ENCODE data around the gene MRPS15. TPM values are rescaled to one million over a fixed set of nuclear protein-coding genes. Genes with fewer than 3 reads are reported as not detected.

Gene MRPS15
- total and polyA plus RNA-seq, 7 experiments from 2014 or later: 30.2 to 86.5 (median 38.9) TPM

GRCh38 chr1:36465731-36466369 lies 1.7 kb upstream of the MRPS15 start:
- peaks cover 4 to 22% (median 12%) of the 10 kb centered on the region in 3 experiments for H3K36me3 ChIP-seq (ENCODE audit: control insufficient read depth in 2 of 3, insufficient read depth in 3 of 3, low read length in 3 of 3)
- no peak for ATAC-seq
- no peaks in the 10 kb centered on the region for H3K27me3 ChIP-seq (ENCODE audit: control insufficient read depth in 2 of 2, insufficient read depth in 2 of 2, low read length in 2 of 2)
- ChIA-PET POLR2A (no interaction called here), CTCF (interaction anchor here (0.7 kb wide), 1 partner anchor 1095 kb away, joined by 3 read pairs; no protein-coding TSS in a partner anchor)
- H3K9me3 Mint-ChIP-seq: no peaks in the 10 kb centered on the region
- intact Hi-C loops (cut with micrococcal nuclease): loop anchor here (2.0 to 10.0 kb wide), 3 partner anchors 69 to 1129 kb away; partner anchors contain the start of genes AGO3 (in 1 of the 2), GNL2 (in 1 of the 2) and LSM10 (in 1 of the 2)
- DNase-seq: no peak
- peaks cover 5 to 11% (median 7%) of the 10 kb centered on the region in 5 donors for H3K36me3 Mint-ChIP-seq
- peaks cover 7 to 13% of the 10 kb centered on the region in 2 donors for H3K4me1 ChIP-seq (ENCODE audit: control insufficient read depth in 2 of 2, insufficient read depth in 2 of 2, low read length in 2 of 2)
- peak overlapping the region in 1 of 10 donors; percentile 58 for H3K4me3 Mint-ChIP-seq
- no peaks in the 10 kb centered on the region for H3K9me3 ChIP-seq (ENCODE audit: control insufficient read depth in 2 of 3, low read length in 3 of 3)
- peaks cover 9 to 42% (median 30%) of the 10 kb centered on the region in 7 donors for H3K4me1 Mint-ChIP-seq
- H3K4me3 ChIP-seq (ENCODE audit: low read length): no peak overlapping the region
- H3K27ac Mint-ChIP-seq: peak overlapping the region in 5 of 9 donors; percentile 28 to 98 (median 39)
- no peaks in the 10 kb centered on the region for H3K27me3 Mint-ChIP-seq
- no peak overlapping the region for H3K27ac ChIP-seq (ENCODE audit: low read depth, low read length)

- H3K4me3 ChIP-seq (ENCODE audit: low read length): peak overlapping the region; percentile 85
- POLR2A ChIA-PET: interaction anchor here (0.6 to 2.9 kb wide), 10 partner anchors 11 to 1272 kb away, joined by 3 to 28 read pairs (median 6); partner anchors contain the start of genes LSM10, OSCP1, SFPQ and SH3D21
- Mint-ChIP-seq H3K4me3 (peak overlapping the region; percentile 86 to 100 (median 97)), H3K9me3 (no peaks in the 10 kb centered on the region), H3K36me3 (peaks cover 5 to 19% (median 12%) of the 10 kb centered on the region in 5 donors), H3K4me1 (peaks cover 12 to 46% (median 36%) of the 10 kb centered on the region in 7 donors), H3K27me3 (no peaks in the 10 kb centered on the region), H3K27ac (peak overlapping the region; percentile 90 to 99 (median 98))
- intact Hi-C loops (cut with micrococcal nuclease): loop anchor here (1.0 to 10.0 kb wide), 11 partner anchors 14 to 1228 kb away; partner anchors contain the start of genes OSCP1 (in 2 of the 2), TRAPPC3 (in 2 of the 2), ADPRS (in 1 of the 2) and AGO3 (in 1 of the 2)
- peak overlapping the region; percentile 91 for H3K27ac ChIP-seq (ENCODE audit: low read depth, low read length)
- H3K36me3 ChIP-seq (ENCODE audit: control insufficient read depth in 2 of 3, insufficient read depth in 3 of 3, low read length in 3 of 3): peaks cover 7 to 31% (median 12%) of the 10 kb centered on the region in 3 experiments
- H3K4me1 ChIP-seq (ENCODE audit: control insufficient read depth in 2 of 2, insufficient read depth in 2 of 2, low read length in 2 of 2): peaks cover 7 to 13% of the 10 kb centered on the region in 2 donors
- DNase-seq: no peak
- peak; percentile 64 for ATAC-seq
- CTCF ChIA-PET: no interaction called here
- H3K9me3 ChIP-seq (ENCODE audit: control insufficient read depth in 2 of 3, low read length in 3 of 3): no peaks in the 10 kb centered on the region
- H3K27me3 ChIP-seq (ENCODE audit: control insufficient read depth in 2 of 2, insufficient read depth in 2 of 2, low read length in 2 of 2): no peaks in the 10 kb centered on the region
Observed at GRCh38 chr1:36464605-36465393, 615 bp upstream of the MRPS15 start.

GRCh38 chr1:36463463-36463802 lies 751 bp downstream of the MRPS15 start:
- no peaks in the 10 kb centered on the region for H3K9me3 ChIP-seq (ENCODE audit: control insufficient read depth in 2 of 3, low read length in 3 of 3)
- no peak for ATAC-seq
- peak overlapping the region; percentile 85 for H3K4me3 ChIP-seq (ENCODE audit: low read length)
- ChIA-PET CTCF (no interaction called here), POLR2A (interaction anchor here (1.3 to 2.9 kb wide), 6 partner anchors 9 to 239 kb away, joined by 3 to 28 read pairs (median 10); partner anchors contain the start of genes LSM10, OSCP1 and THRAP3)
- peaks cover 7 to 44% (median 12%) of the 10 kb centered on the region in 3 experiments for H3K36me3 ChIP-seq (ENCODE audit: control insufficient read depth in 2 of 3, insufficient read depth in 3 of 3, low read length in 3 of 3)
- H3K4me1 ChIP-seq (ENCODE audit: control insufficient read depth in 2 of 2, insufficient read depth in 2 of 2, low read length in 2 of 2): peaks cover 7 to 18% of the 10 kb centered on the region in 2 donors
- no peaks in the 10 kb centered on the region for H3K27me3 ChIP-seq (ENCODE audit: control insufficient read depth in 2 of 2, insufficient read depth in 2 of 2, low read length in 2 of 2)
- Mint-ChIP-seq H3K36me3 (peaks cover 9 to 27% (median 17%) of the 10 kb centered on the region in 5 donors), H3K27me3 (no peaks in the 10 kb centered on the region), H3K27ac (peak overlapping the region; percentile 90 to 99 (median 98)), H3K4me1 (peaks cover 22 to 60% (median 48%) of the 10 kb centered on the region in 7 donors), H3K4me3 (peak overlapping the region; percentile 86 to 100 (median 97)), H3K9me3 (no peaks in the 10 kb centered on the region)
- no peak for DNase-seq
- intact Hi-C loops (cut with micrococcal nuclease): loop anchor here (5.0 to 10.0 kb wide), 5 partner anchors 76 to 1131 kb away; partner anchors contain the start of genes AGO3 (in 1 of the 2), GNL2 (in 1 of the 2), STK40 (in 1 of the 2) and THRAP3 (in 1 of the 2)
- H3K27ac ChIP-seq (ENCODE audit: low read depth, low read length): peak overlapping the region; percentile 91

DNA sequence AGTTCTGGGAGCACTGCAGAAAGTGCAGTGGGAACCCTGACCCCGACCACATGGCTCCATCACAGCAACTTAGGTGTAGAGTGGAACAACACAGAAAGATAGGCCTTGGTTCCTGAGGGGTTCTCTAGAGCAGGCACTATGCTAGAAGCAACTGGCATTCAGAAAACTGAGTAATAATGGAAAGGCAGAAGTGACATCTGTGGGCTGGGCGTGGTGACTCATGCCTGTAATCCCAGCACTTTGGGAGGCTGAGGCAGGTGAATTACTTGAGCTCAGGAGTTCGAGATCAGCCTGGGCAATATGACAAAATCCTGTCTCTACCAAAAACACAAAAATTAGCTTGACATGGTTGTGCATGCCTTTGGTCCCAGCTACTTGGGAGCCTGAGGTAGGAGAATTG lies 5.3 kb downstream of the MRPS15 start:
- peaks cover 7 to 28% of the 10 kb centered on the region in 2 donors for H3K4me1 ChIP-seq (ENCODE audit: control insufficient read depth in 2 of 2, insufficient read depth in 2 of 2, low read length in 2 of 2)
- CTCF ChIA-PET: no interaction called here
- Mint-ChIP-seq H3K4me1 (peaks cover 29 to 65% (median 54%) of the 10 kb centered on the region in 7 donors), H3K27ac (peak overlapping the region; percentile 13 to 97 (median 67)), H3K36me3 (peaks cover 12 to 48% (median 33%) of the 10 kb centered on the region in 5 donors), H3K4me3 (peak overlapping the region in 7 of 10 donors; percentile 14 to 88 (median 75)), H3K9me3 (no peaks in the 10 kb centered on the region), H3K27me3 (no peaks in the 10 kb centered on the region)
- H3K27me3 ChIP-seq (ENCODE audit: control insufficient read depth in 2 of 2, insufficient read depth in 2 of 2, low read length in 2 of 2): no peaks in the 10 kb centered on the region
- peaks cover 7 to 68% (median 18%) of the 10 kb centered on the region in 3 experiments for H3K36me3 ChIP-seq (ENCODE audit: control insufficient read depth in 2 of 3, insufficient read depth in 3 of 3, low read length in 3 of 3)
- no peak overlapping the region for H3K27ac ChIP-seq (ENCODE audit: low read depth, low read length)
- intact Hi-C loops (cut with micrococcal nuclease): no loop called here
- POLR2A ChIA-PET: no interaction called here
- DNase-seq (peak in 1 of 9 donors; percentile 53), ATAC-seq (peak; percentile 49)
- no peaks in the 10 kb centered on the region for H3K9me3 ChIP-seq (ENCODE audit: control insufficient read depth in 2 of 3, low read length in 3 of 3)
- no peak overlapping the region for H3K4me3 ChIP-seq (ENCODE audit: low read length)

DNA sequence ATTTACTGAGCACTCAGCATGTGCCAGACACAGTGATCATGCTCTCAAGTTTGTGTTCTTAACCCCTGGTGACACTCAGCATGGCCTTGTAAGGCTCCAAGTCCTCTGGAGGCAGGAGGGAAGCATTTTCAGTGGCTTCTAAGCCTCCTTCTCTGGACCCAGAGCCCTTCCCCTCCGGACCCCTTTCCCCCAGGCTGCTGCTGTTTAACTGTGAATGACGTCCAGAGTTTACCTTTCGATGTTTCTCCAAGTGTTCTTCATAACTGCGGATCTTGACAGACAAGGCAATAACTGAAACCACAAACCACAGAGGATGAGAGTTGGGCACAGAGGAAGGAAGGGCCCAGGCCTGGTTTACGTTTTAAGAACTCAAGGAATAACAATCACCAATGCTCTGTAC lies 6.5 kb downstream of the MRPS15 start:
- Histone ChIP-seq H3K4me1 (ENCODE audit: control insufficient read depth in 2 of 2, insufficient read depth in 2 of 2, low read length in 2 of 2) (peaks cover 0 to 23% of the 10 kb centered on the region in 2 donors), H3K4me3 (ENCODE audit: low read length) (no peak overlapping the region), H3K27me3 (ENCODE audit: control insufficient read depth in 2 of 2, insufficient read depth in 2 of 2, low read length in 2 of 2) (no peaks in the 10 kb centered on the region)

GRCh38 chr1:36456391-36456928 lies 7.7 kb downstream of the MRPS15 start:
- no peaks in the 10 kb centered on the region for H3K9me3 Mint-ChIP-seq
- no peaks in the 10 kb centered on the region for H3K27me3 Mint-ChIP-seq
- Histone ChIP-seq H3K36me3 (ENCODE audit: control insufficient read depth in 2 of 3, insufficient read depth in 3 of 3, low read length in 3 of 3) (peaks cover 7 to 55% (median 9%) of the 10 kb centered on the region in 3 experiments), H3K4me1 (ENCODE audit: control insufficient read depth in 2 of 2, insufficient read depth in 2 of 2, low read length in 2 of 2) (peaks cover 0 to 23% of the 10 kb centered on the region in 2 donors), H3K27me3 (ENCODE audit: control insufficient read depth in 2 of 2, insufficient read depth in 2 of 2, low read length in 2 of 2) (no peaks in the 10 kb centered on the region), H3K4me3 (ENCODE audit: low read length) (no peak overlapping the region), H3K9me3 (ENCODE audit: control insufficient read depth in 2 of 3, low read length in 3 of 3) (no peaks in the 10 kb centered on the region), H3K27ac (ENCODE audit: low read depth, low read length) (no peak overlapping the region)
- CTCF ChIA-PET: no interaction called here
- POLR2A ChIA-PET: no interaction called here
- intact Hi-C loops (cut with micrococcal nuclease): no loop called here
- peak overlapping the region in 2 of 9 donors; percentile 28 to 58 for H3K27ac Mint-ChIP-seq
- peaks cover 21 to 59% (median 46%) of the 10 kb centered on the region in 7 donors for H3K4me1 Mint-ChIP-seq
- no peak for ATAC-seq
- H3K4me3 Mint-ChIP-seq: peak overlapping the region in 5 of 10 donors; percentile 18 to 74 (median 43)
- no peak for DNase-seq
- H3K36me3 Mint-ChIP-seq: peaks cover 11 to 44% (median 33%) of the 10 kb centered on the region in 5 donors

More for the DNA sequence above, 6.5 kb downstream of the MRPS15 start:
- Histone ChIP-seq H3K36me3 (ENCODE audit: control insufficient read depth in 2 of 3, insufficient read depth in 3 of 3, low read length in 3 of 3) (peaks cover 7 to 66% (median 18%) of the 10 kb centered on the region in 3 experiments), H3K27ac (ENCODE audit: low read depth, low read length) (peak overlapping the region; percentile 58), H3K9me3 (ENCODE audit: control insufficient read depth in 2 of 3, low read length in 3 of 3) (no peaks in the 10 kb centered on the region)
- Mint-ChIP-seq H3K27ac (peak overlapping the region; percentile 58 to 97 (median 86)), H3K9me3 (no peaks in the 10 kb centered on the region), H3K36me3 (peaks cover 11 to 48% (median 33%) of the 10 kb centered on the region in 5 donors), H3K4me3 (peak overlapping the region; percentile 37 to 88 (median 80)), H3K4me1 (peaks cover 20 to 58% (median 45%) of the 10 kb centered on the region in 7 donors), H3K27me3 (no peaks in the 10 kb centered on the region)
- DNase-seq (peak in 6 of 9 donors; percentile 45 to 55 (median 50)), ATAC-seq (peak; percentile 76)
- POLR2A ChIA-PET: no interaction called here
- intact Hi-C loops (cut with micrococcal nuclease): no loop called here
- CTCF ChIA-PET: no interaction called here

Measured in naive thymus-derived CD4-positive, alpha-beta T cell (primary cell).